ENCODE results near the gene TMEM62.
"Not testable (repeated sequence)": the region's sequence is repeated elsewhere in the genome, so short reads cannot be mapped to it uniquely, and the experiment has no call there.

TMEM62 gene

GRCh38 chr15:43121863-43122262 lies 11.5 kb upstream of the TMEM62 start:
- no peak overlapping the region for H3K9ac ChIP-seq (ENCODE audit: low read depth, low read length)
- H3K9me3 ChIP-seq (ENCODE audit: control insufficient read depth, insufficient read depth, low read length) = no peaks in the 10 kb centered on the region
- H3K27ac ChIP-seq (ENCODE audit: low read depth, low read length) = no peak overlapping the region
- H3K4me1 ChIP-seq (ENCODE audit: control insufficient read depth, insufficient read depth, low read length) = no peaks in the 10 kb centered on the region
- H3K27me3 ChIP-seq (ENCODE audit: control insufficient read depth, insufficient read depth, low read length) = peaks cover 12% of the 10 kb centered on the region
- H3K4me3 ChIP-seq (ENCODE audit: low read depth, low read length) = no peak overlapping the region
- H3K36me3 ChIP-seq (ENCODE audit: control insufficient read depth, insufficient read depth, low read length) = no peaks in the 10 kb centered on the region

DNA sequence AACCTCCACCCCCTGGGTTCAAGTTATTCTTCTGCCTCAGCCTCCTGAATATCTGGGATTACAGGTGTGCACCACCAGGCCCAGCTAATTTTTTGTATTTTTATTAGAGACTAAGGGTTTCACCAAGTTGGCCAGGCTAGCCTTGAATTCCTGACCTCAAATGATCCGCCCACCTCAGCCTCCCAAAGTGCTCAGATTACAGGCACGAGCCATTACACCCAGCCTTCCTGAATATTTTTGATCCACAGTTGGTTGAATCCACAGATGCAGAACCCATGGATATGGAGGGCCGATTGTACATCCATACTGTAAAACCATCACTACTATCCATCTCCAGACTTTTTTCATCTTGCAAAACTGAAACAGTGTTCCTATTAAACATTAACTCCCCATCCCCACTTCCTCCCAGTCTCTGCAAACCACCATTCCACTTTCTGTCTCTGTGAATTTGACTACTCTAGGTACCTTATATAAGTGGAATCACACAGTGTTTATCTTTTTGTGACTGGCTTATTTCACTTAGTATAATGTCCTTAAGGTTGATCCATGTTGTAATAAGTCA lies 8.2 kb upstream of the TMEM62 start:
- Histone ChIP-seq H3K9me3 (ENCODE audit: control insufficient read depth, insufficient read depth, low read length) (no peaks in the 10 kb centered on the region; the same call in 1 of the 2 replicates), H3K9ac (ENCODE audit: low read depth, low read length) (no peak overlapping the region), H3K4me3 (ENCODE audit: low read depth, low read length) (no peak overlapping the region), H3K4me1 (ENCODE audit: control insufficient read depth, insufficient read depth, low read length) (no peaks in the 10 kb centered on the region), H3K27me3 (ENCODE audit: control insufficient read depth, insufficient read depth, low read length) (peaks cover 8% of the 10 kb centered on the region), H3K36me3 (ENCODE audit: control insufficient read depth, insufficient read depth, low read length) (no peaks in the 10 kb centered on the region), H3K27ac (ENCODE audit: low read depth, low read length) (no peak overlapping the region)

DNA sequence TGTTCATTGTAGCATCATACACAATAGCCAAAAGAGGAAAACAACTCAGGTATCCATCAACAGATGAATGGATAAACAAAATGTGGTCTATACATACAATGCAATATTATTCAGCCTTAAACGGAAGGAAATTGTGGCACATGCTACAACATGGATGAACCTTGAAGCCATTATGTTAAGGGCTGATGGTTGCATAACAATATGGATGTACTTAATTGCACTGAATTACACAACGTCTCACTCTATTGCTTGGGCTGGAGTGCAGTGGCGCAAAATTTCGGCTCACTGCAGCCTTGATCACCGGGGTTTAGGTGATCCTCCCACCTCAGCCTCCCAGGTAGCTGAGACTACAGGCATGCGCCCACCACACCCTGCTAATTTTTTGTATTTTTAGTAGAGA lies 7.0 kb upstream of the TMEM62 start:
- Histone ChIP-seq H3K36me3 (ENCODE audit: control insufficient read depth, insufficient read depth, low read length) (no peaks in the 10 kb centered on the region), H3K9ac (ENCODE audit: low read depth, low read length) (no peak overlapping the region), H3K27me3 (ENCODE audit: control insufficient read depth, insufficient read depth, low read length) (peaks cover 10% of the 10 kb centered on the region; the same call in 1 of the 2 replicates), H3K27ac (ENCODE audit: low read depth, low read length) (no peak overlapping the region), H3K9me3 (ENCODE audit: control insufficient read depth, insufficient read depth, low read length) (no peaks in the 10 kb centered on the region; the same call in 1 of the 2 replicates), H3K4me1 (ENCODE audit: control insufficient read depth, insufficient read depth, low read length) (no peaks in the 10 kb centered on the region), H3K4me3 (ENCODE audit: low read depth, low read length) (no peak overlapping the region)

GRCh38 chr15:43127752-43128151 lies 5.6 kb upstream of the TMEM62 start:
- no peaks in the 10 kb centered on the region for H3K4me1 ChIP-seq (ENCODE audit: control insufficient read depth, insufficient read depth, low read length)
- no peak overlapping the region for H3K4me3 ChIP-seq (ENCODE audit: low read depth, low read length)
- H3K27ac ChIP-seq (ENCODE audit: low read depth, low read length) = no peak overlapping the region
- no peaks in the 10 kb centered on the region for H3K36me3 ChIP-seq (ENCODE audit: control insufficient read depth, insufficient read depth, low read length)
- no peaks in the 10 kb centered on the region; the same call in 1 of the 2 replicates for H3K9me3 ChIP-seq (ENCODE audit: control insufficient read depth, insufficient read depth, low read length)
- H3K27me3 ChIP-seq (ENCODE audit: control insufficient read depth, insufficient read depth, low read length) = peaks cover 11% of the 10 kb centered on the region
- H3K9ac ChIP-seq (ENCODE audit: low read depth, low read length) = no peak overlapping the region

DNA sequence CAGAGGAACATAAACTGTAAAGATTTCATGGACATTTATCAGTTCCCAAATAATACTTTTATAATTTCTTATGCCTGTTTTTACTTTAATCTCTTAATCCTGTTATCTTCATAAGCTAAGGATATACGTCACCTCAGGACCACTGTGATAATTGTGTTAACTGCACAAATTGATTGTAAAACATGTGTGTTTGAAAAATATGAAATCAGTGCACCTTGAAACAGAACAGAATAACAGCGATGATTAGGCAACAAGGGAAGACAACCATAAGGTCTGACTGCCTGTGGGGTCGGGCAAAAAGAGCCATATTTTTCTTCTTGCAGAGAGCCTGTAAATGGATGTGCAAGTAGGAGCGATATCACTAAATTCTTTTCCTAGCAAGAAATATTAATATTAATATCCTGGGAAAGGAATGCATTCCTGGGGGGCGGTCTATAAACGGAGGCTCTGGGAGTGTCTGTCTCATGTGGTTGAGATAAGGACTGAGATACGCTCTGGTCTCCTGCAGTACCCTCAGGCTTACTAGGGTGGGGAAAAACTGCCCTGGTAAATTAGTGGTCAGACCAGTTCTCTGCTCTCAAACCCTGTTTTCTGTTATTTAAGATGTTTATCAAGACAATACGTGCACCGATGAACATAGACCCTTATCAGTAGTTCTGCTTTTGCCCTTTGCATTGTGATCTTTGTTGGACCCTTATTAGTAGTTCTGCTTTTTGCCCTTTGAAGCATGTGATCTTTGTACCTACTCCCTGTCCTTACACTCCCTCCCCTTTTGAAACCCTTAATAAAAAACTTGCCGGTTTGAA lies 5.0 kb upstream of the TMEM62 start:
- not testable (repeated sequence) for H3K9me3 ChIP-seq (ENCODE audit: control insufficient read depth, insufficient read depth, low read length); H3K4me1 ChIP-seq (ENCODE audit: control insufficient read depth, insufficient read depth, low read length); H3K27ac ChIP-seq (ENCODE audit: low read depth, low read length); H3K36me3 ChIP-seq (ENCODE audit: control insufficient read depth, insufficient read depth, low read length); H3K4me3 ChIP-seq (ENCODE audit: low read depth, low read length); H3K9ac ChIP-seq (ENCODE audit: low read depth, low read length)
- peaks cover 17% of the 10 kb centered on the region for H3K27me3 ChIP-seq (ENCODE audit: control insufficient read depth, insufficient read depth, low read length)

GRCh38 chr15:43128980-43129335 lies 4.4 kb upstream of the TMEM62 start:
- Histone ChIP-seq H3K9ac (ENCODE audit: low read depth, low read length) (no peak overlapping the region), H3K4me1 (ENCODE audit: control insufficient read depth, insufficient read depth, low read length) (no peaks in the 10 kb centered on the region), H3K27ac (ENCODE audit: low read depth, low read length) (no peak overlapping the region), H3K36me3 (ENCODE audit: control insufficient read depth, insufficient read depth, low read length) (no peaks in the 10 kb centered on the region), H3K27me3 (ENCODE audit: control insufficient read depth, insufficient read depth, low read length) (peaks cover 23% of the 10 kb centered on the region), H3K9me3 (ENCODE audit: control insufficient read depth, insufficient read depth, low read length) (no peaks in the 10 kb centered on the region; the same call in 1 of the 2 replicates), H3K4me3 (ENCODE audit: low read depth, low read length) (no peak overlapping the region)

DNA sequence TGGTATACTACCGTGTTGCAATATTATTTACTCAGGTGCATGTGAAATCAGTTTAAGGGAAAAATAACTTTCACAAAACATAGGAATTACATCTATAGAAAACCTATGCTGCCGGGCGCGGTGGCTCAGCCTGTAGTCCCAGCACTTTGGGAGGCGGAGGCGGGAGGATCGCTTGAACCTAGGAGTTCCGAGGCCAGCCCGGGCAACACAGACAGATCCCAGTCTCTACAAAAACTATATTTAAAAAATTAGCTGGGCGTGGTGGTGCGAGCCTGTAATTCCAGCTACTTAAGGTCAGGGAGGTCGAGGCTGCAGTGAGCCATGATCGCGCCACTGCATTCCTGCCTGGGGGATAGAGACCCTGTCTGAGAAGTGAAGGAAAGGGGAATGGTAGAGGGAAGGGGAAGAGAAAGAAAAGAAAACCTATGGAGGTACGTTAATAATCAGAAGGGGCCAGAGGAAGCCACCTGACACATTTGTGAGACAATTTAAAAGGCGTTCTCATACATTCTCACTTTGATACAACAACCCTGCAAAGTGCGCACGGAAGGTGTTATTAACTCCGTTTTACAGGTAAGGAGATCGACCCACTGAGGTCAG lies 456 bp upstream of the TMEM62 start:
- Histone ChIP-seq H3K27me3 (ENCODE audit: control insufficient read depth, insufficient read depth, low read length) (peaks cover 36% of the 10 kb centered on the region), H3K4me1 (ENCODE audit: control insufficient read depth, insufficient read depth, low read length) (0 out of 2 replicates have a peak, but pooled peaks cover 3% of the 10 kb centered on the region), H3K36me3 (ENCODE audit: control insufficient read depth, insufficient read depth, low read length) (peaks cover 6% of the 10 kb centered on the region; the same call in 1 of the 2 replicates), H3K9ac (ENCODE audit: low read depth, low read length) (peak overlapping the region; percentile 72), H3K27ac (ENCODE audit: low read depth, low read length) (peak overlapping the region; percentile 12), H3K4me3 (ENCODE audit: low read depth, low read length) (peak overlapping the region; percentile 79), H3K9me3 (ENCODE audit: control insufficient read depth, insufficient read depth, low read length) (no peaks in the 10 kb centered on the region; the same call in 1 of the 2 replicates)

DNA sequence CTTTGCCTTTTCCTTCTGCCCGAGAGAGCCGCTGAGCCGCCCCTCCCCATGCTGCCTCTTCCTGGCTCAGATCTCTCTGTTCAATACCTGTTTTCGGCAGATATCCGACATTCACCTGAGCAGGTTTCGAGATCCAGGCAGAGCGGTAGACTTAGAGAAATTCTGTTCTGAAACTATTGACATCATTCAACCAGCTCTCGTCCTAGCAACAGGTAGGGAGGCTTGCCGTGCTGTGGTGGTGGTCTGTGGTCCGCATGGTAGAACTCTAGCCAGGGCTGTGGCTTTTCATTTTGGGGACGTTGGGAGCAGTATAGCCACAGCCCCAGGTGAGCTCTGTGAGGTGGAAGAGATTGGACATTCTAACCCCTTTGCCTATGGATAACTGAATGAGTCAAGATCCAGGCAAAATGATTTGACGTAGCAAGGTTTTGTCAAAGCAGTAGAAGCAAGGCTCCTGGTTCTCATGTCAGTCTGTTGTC lies 810 bp downstream of the TMEM62 start:
- Histone ChIP-seq H3K27ac (ENCODE audit: low read depth, low read length) (no peak overlapping the region), H3K4me1 (ENCODE audit: control insufficient read depth, insufficient read depth, low read length) (0 out of 2 replicates have a peak, but pooled peaks cover 3% of the 10 kb centered on the region), H3K36me3 (ENCODE audit: control insufficient read depth, insufficient read depth, low read length) (peaks cover 7% of the 10 kb centered on the region; the same call in 1 of the 2 replicates), H3K9ac (ENCODE audit: low read depth, low read length) (peak overlapping the region; percentile 72), H3K27me3 (ENCODE audit: control insufficient read depth, insufficient read depth, low read length) (peaks cover 36% of the 10 kb centered on the region), H3K9me3 (ENCODE audit: control insufficient read depth, insufficient read depth, low read length) (no peaks in the 10 kb centered on the region), H3K4me3 (ENCODE audit: low read depth, low read length) (peak overlapping the region; percentile 79)

DNA sequence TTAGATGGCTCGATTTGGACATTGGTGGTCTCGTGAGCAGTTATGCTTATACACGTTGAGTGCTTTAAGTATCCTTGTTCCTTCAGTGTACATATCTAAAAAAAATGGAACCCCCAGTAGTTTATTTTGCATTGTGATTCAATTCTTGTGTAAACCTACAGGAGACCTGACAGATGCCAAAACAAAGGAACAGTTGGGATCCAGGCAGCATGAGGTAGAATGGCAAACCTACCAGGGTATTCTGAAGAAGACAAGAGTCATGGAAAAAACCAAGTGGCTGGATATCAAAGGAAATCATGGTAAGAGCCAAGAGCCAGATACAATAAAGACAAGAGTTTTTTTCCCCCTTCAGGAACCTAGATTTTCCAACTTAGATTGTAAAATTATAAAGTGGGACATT lies 2.0 kb downstream of the TMEM62 start:
- peaks cover 36% of the 10 kb centered on the region for H3K27me3 ChIP-seq (ENCODE audit: control insufficient read depth, insufficient read depth, low read length)
- H3K36me3 ChIP-seq (ENCODE audit: control insufficient read depth, insufficient read depth, low read length) = peaks cover 18% of the 10 kb centered on the region; the same call in 1 of the 2 replicates
- no peak overlapping the region for H3K9ac ChIP-seq (ENCODE audit: low read depth, low read length)
- H3K27ac ChIP-seq (ENCODE audit: low read depth, low read length) = no peak overlapping the region
- no peaks in the 10 kb centered on the region for H3K9me3 ChIP-seq (ENCODE audit: control insufficient read depth, insufficient read depth, low read length)
- H3K4me3 ChIP-seq (ENCODE audit: low read depth, low read length) = no peak overlapping the region
- 0 out of 2 replicates have a peak, but pooled peaks cover 3% of the 10 kb centered on the region for H3K4me1 ChIP-seq (ENCODE audit: control insufficient read depth, insufficient read depth, low read length)

- no peaks in the 10 kb centered on the region for H3K9me3 ChIP-seq (ENCODE audit: control insufficient read depth, insufficient read depth, low read length)
- H3K4me1 ChIP-seq (ENCODE audit: control insufficient read depth, insufficient read depth, low read length) = no peaks in the 10 kb centered on the region
- no peaks in the 10 kb centered on the region for H3K27me3 ChIP-seq (ENCODE audit: control insufficient read depth, insufficient read depth, low read length)
- H3K27ac ChIP-seq (ENCODE audit: low read depth, low read length) = no peak overlapping the region
- H3K36me3 ChIP-seq (ENCODE audit: control insufficient read depth, insufficient read depth, low read length) = peaks cover 14% of the 10 kb centered on the region; the same call in 1 of the 2 replicates
- H3K9ac ChIP-seq (ENCODE audit: low read depth, low read length) = no peak overlapping the region
- H3K4me3 ChIP-seq (ENCODE audit: low read depth, low read length) = no peak overlapping the region
Observed at GRCh38 chr15:43143203-43143941, 10.0 kb downstream of the TMEM62 start.
